Embryonic facial prominence (tissue), 1 donor: ENCODE measurements around the gene NEK7.
"Not testable (repeated sequence)": the region's sequence is repeated elsewhere in the genome, so short reads cannot be mapped to it uniquely, and the experiment has no call there.

ENCODE experiments used
- DNase-seq: peaks from one replicate; pipeline ENCODE4 v3.0.0-alpha.2; 2016; ENCODE audit errors: extremely low spot score

Gene NEK7

GRCh38 chr1:198171667-198172540 lies 15.1 kb downstream of the NEK7 start:
- no peak for DNase-seq

DNA sequence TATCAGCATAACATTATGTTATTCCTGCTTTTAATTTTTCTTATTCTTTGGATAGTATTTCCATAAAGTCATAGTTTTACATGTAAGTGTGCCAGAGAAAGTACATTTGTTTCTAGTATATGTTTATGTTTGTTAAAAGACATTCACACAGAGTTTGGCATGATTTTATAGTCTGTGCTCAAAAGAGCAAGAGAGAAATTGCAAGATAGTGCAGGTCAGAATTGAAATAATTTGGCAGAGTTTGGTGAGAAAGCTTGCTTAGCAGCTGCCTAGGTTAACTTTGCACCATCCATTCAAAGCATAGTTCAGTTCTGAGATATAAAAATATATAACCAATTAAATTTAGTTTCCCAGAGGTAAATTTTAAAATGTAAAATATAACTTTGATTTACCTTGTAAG lies 17.0 kb downstream of the NEK7 start:
- DNase-seq = no peak

DNA sequence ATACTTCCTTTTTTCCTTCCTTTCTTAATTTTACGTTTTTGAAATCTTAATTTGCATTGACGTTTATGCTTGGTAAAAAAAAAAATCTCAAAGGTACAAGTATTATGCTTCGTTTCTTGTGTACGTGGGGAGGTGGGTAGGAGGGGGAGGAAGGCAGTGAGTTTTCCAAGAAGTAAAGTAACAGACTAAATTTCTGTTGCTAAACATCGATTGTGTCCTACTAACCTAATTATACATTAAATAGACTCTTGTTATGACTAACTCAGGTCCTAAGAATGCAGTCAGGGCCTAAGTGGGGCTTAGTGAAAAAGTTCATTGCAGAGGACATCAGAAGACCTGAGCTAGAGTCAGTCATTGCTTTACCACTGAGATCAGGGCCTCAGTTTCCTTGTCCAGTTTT lies 17.5 kb downstream of the NEK7 start:
- DNase-seq = no peak

GRCh38 chr1:198175423-198176170 lies 18.8 kb downstream of the NEK7 start:
- DNase-seq = no peak

DNA sequence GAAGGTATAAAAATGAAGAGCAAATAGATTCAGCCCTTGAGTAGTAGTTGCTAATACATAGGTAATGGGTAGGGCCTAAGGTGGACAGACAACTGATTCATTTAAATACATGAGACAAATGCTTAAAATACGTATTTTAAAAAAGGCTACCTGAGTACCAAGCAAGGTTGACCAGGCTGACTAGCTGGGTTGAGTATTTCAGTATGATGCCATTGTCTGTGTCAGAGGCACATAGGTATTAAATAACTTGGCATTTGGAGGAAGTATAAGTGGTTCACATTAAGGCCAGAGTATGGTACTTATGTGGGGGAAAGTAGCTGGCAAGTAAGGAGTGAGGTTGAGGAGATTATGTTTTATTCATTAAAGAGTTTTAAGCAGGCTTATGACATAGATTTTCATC lies 19.4 kb downstream of the NEK7 start:
- no peak for DNase-seq

- no peak for DNase-seq
Observed at GRCh38 chr1:198177546-198177945, 20.7 kb downstream of the NEK7 start.

DNA sequence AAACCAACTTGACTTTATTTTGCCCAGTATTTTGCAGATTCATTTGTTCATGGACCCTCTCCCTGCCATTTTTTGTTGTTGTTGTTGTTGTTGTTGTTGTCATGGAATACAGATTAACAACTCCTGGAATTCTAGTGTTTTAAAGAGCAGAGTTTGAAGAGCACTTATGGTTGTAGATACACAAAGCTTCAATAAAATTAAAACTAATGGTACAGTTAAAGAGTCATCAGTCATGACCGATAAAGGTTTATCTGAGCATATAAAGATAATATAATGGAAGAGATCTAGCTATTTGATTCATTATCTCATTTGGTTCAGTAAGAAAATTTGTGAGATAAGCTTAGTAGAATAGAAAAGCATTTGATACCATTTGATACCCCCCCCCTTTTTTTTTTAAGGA lies 21.8 kb downstream of the NEK7 start:
- DNase-seq = no peak

DNA sequence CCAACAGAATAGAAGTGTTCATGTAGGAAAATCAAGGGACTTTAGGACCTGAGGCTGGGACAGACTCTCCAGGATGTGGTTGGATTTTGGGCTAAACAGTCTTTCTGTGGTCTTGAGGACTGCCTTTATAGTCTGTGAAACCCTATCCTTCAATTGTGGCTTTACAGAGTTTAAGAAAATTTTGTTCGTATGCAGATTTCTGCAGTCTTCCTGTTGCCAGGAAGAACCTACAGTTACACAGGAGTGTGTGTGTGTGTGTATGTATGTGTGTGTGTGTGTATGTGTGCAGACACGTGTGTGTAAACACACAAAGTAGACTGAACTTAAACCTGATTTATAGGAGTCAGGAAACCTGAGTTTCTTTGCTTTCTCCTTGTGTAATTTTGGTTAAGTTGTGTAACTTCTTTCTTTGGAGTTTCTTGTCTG lies 22.8 kb downstream of the NEK7 start:
- DNase-seq = peak; percentile 39

DNA sequence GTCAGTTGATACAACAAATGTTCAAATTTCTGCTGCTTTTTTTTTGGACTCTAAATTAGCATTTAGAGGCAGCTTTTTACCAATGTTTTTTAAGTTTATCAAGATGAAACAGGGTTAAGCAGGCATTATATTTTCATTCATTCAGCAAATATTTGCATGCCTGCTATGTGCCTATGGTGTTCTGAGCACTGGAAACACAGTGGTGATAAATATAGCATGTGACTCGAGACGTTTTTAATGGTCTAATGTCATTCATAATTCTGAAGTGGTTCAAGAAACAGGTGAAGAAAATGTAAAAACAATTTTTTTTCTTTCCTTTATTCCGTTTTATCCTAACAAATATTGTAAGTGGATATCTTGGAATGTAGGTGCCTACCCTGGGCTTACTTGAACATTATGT lies 26.8 kb downstream of the NEK7 start:
- no peak for DNase-seq

DNA sequence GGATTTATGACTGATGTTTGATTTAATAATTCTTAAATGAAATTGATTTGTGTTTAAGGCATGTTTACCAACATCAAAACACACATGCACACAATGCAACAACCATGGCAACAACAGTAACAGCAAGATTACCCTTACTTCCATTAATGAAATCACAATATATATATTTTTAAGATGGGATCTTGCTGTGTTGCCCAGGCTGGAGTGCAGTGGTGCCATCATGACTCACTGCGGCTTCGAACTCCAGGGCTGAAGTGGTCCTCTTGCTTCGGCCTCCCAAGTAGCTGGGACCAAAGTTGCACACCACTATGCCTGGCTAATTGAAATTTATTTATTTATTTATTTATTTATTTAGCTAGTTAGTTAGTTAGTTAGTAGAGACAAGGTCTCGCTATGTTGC lies 27.7 kb downstream of the NEK7 start:
- DNase-seq = no peak

- DNase-seq = no peak
Observed at GRCh38 chr1:198185146-198185545, 28.3 kb downstream of the NEK7 start.

GRCh38 chr1:198185759-198186158 lies 29.0 kb downstream of the NEK7 start:
- no peak for DNase-seq

DNA sequence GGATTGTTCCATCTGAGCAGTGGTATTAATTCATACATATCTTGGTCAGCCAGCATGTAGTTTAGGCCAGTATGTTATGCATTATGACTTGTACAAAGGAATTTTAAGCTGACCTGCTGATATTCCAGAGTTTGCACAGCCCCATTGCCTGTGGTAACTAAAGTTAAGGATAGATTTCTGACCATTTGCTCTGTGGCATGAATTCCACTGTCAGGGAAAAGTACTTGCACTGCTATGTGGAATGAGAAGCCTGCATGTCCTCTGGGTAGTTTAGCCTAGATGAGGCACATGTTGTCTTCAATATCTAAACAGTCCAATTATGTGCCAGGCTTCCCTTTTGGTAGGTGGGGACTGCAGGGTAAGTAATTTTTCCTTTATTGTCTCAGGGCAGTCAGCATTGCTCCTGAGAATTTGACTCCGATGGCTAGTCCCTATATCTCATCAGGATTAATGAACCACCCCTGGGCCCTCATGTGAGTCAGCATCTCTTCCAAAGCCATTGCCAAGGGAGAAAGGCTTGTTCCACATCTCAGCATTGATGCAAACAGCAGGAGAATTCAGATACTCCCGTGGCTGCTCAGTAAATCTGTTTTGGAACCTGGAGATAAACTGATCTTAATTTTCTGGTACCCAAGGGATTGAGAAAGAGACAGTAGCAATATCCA lies 30.2 kb downstream of the NEK7 start:
- no peak for DNase-seq

GRCh38 chr1:198187973-198188588 lies 31.3 kb downstream of the NEK7 start:
- DNase-seq = no peak

- DNase-seq = no peak
Observed at GRCh38 chr1:198191117-198191516, 34.3 kb downstream of the NEK7 start.

GRCh38 chr1:198193871-198194270 lies 37.1 kb downstream of the NEK7 start:
- not testable (repeated sequence) for DNase-seq

- DNase-seq = no peak
Observed at GRCh38 chr1:198196630-198197029, 39.8 kb downstream of the NEK7 start.

GRCh38 chr1:198197285-198197684 lies 40.5 kb downstream of the NEK7 start:
- DNase-seq = no peak

DNA sequence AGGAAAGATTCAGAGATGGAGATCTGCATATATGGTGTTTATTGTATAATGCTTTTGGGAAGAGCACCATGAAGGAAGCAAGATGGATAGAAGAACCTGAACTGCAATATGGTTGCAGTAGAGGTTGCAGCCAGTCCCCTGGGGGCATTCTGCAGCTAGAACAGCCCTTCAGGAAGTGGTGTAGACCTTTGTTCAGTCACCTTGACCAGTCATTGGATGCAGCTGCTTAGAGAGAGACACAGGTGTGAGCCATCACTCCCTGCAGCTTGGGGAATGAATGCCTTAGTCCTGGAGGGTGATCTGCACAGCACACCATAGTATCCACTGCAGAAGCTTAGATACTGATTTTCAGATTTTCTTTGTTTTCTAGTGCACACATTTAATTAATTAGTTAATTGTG lies 42.3 kb downstream of the NEK7 start:
- no peak for DNase-seq

GRCh38 chr1:198201956-198202784 lies 45.4 kb downstream of the NEK7 start:
- no peak for DNase-seq

DNA sequence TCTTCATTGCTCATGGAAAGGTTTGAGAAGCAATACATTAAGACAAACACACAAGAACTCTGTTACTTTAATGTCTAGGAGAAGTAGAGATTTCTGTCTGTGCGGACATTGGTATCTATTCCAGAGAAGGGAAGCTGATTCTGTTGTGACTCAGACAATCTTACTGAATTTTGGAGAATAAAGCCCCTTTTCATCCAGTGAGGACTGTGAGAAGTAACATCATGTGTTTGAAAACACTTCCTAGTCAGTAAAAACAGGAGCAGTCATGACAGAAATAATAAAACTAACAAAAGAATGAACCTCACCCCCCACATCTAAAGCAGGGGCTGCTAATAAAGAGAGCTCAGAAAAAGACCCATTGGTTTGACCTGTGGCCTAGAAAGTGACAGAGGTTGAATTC lies 46.6 kb downstream of the NEK7 start:
- DNase-seq = no peak
